Measurements from ENCODE around the gene KNSTRN.

KNSTRN gene

GRCh38 chr15:40421246-40422157 is 39.0 kb downstream of the KNSTRN start:
- no peak for TF ChIP-seq Cebpa-rat (IDR thresholded peaks at IDR 0.05)
- Histone ChIP-seq H3K36me3 (peaks cover 21 to 29% (median 26%) of the 10 kb centered on the region in 11 experiments), H3K4me3 (no peak overlapping the region), H4K20me1 (peaks cover 0 to 32% (median 11%) of the 10 kb centered on the region in 11 experiments; a peak in 10 of 22 replicates), H3K27me3 (no peaks in the 10 kb centered on the region), H3K9ac (peak overlapping the region in 2 of 11 experiments; percentile 38 to 41; a peak in 2 of 22 replicates), H3K4me1 (peaks cover 13 to 32% (median 20%) of the 10 kb centered on the region in 10 experiments), H3K9me3 (replicated peaks in 1 of 11) (no peaks in the 10 kb centered on the region), H3K4me2 (peak overlapping the region; percentile 56 to 85 (median 61)), H3K27ac (peak overlapping the region in 1 of 11 experiments; percentile 28; a peak in 1 of 22 replicates)

GRCh38 chr15:40424483-40425115 is 42.1 kb downstream of the KNSTRN start:
- 0 out of 22 replicates have a peak, but pooled peaks cover 0 to 4% (median 0%) of the 10 kb centered on the region in 11 experiments for H3K36me3 ChIP-seq
- no peak for TF ChIP-seq Cebpa-rat (IDR thresholded peaks at IDR 0.05)

GRCh38 chr15:40425681-40426080 is 43.2 kb downstream of the KNSTRN start:
- H3K9me3 ChIP-seq (replicated peaks in 1 of 11), result no peaks in the 10 kb centered on the region
- H3K4me1 ChIP-seq, result peaks cover 24 to 50% (median 43%) of the 10 kb centered on the region in 10 experiments
- no peak overlapping the region for H3K27ac ChIP-seq
- no peak overlapping the region for H3K4me3 ChIP-seq
- no peaks in the 10 kb centered on the region for H3K27me3 ChIP-seq
- H3K4me2 ChIP-seq, result no peak overlapping the region
- H3K36me3 ChIP-seq, result no peaks in the 10 kb centered on the region
- H4K20me1 ChIP-seq, result peaks cover 0 to 11% (median 8%) of the 10 kb centered on the region in 11 experiments; a peak in 9 of 22 replicates
- no peak overlapping the region for H3K9ac ChIP-seq
- TF ChIP-seq Cebpa-rat (IDR thresholded peaks at IDR 0.05), result no peak

More at GRCh38 chr15:40424483-40425115, 42.1 kb downstream of the KNSTRN start:
- H3K4me3 ChIP-seq, result no peak overlapping the region
- no peak overlapping the region for H3K4me2 ChIP-seq
- no peaks in the 10 kb centered on the region for H3K27me3 ChIP-seq
- H3K4me1 ChIP-seq, result peaks cover 26 to 58% (median 42%) of the 10 kb centered on the region in 10 experiments
- no peaks in the 10 kb centered on the region for H3K9me3 ChIP-seq (replicated peaks in 1 of 11)
- no peak overlapping the region for H3K9ac ChIP-seq
- no peak overlapping the region for H3K27ac ChIP-seq
- peaks cover 0 to 19% (median 8%) of the 10 kb centered on the region in 11 experiments; a peak in 9 of 22 replicates for H4K20me1 ChIP-seq

GRCh38 chr15:40427188-40427587 is 44.7 kb downstream of the KNSTRN start:
- H3K9me3 ChIP-seq (replicated peaks in 1 of 11), result no peaks in the 10 kb centered on the region

GRCh38 chr15:40428185-40428584 is 45.7 kb downstream of the KNSTRN start:
- TF ChIP-seq Cebpa-rat (IDR thresholded peaks at IDR 0.05), result no peak
- Histone ChIP-seq H3K4me3 (no peak overlapping the region), H3K27ac (no peak overlapping the region), H3K9me3 (replicated peaks in 1 of 11) (no peaks in the 10 kb centered on the region), H3K4me2 (peak overlapping the region in 8 of 11 experiments; percentile 60 to 87 (median 83); a peak in 14 of 22 replicates), H3K36me3 (no peaks in the 10 kb centered on the region), H4K20me1 (no peaks in the 10 kb centered on the region), H3K27me3 (no peaks in the 10 kb centered on the region), H3K9ac (peak overlapping the region in 3 of 11 experiments; percentile 9 to 29 (median 23); a peak in 2 of 22 replicates), H3K4me1 (peaks cover 13 to 40% (median 30%) of the 10 kb centered on the region in 10 experiments)

More at GRCh38 chr15:40427188-40427587, 44.7 kb downstream of the KNSTRN start:
- H3K4me3 ChIP-seq, result 0 out of 20 replicates have a peak overlapping the region, but pooled peaks of 1 of the 10 experiments have one; percentile 1
- H3K9ac ChIP-seq, result peak overlapping the region in 5 of 11 experiments; percentile 4 to 50 (median 19); a peak in 3 of 22 replicates
- TF ChIP-seq Cebpa-rat (IDR thresholded peaks at IDR 0.05), result no peak
- no peaks in the 10 kb centered on the region for H3K27me3 ChIP-seq
- H3K4me1 ChIP-seq, result peaks cover 13 to 36% (median 30%) of the 10 kb centered on the region in 10 experiments
- no peak overlapping the region for H3K27ac ChIP-seq
- peak overlapping the region; percentile 60 to 87 (median 82) for H3K4me2 ChIP-seq
- H4K20me1 ChIP-seq, result no peaks in the 10 kb centered on the region
- no peaks in the 10 kb centered on the region for H3K36me3 ChIP-seq

- Histone ChIP-seq H3K4me1 (peaks cover 13 to 40% (median 28%) of the 10 kb centered on the region in 10 experiments), H3K36me3 (no peaks in the 10 kb centered on the region), H3K4me2 (peak overlapping the region in 7 of 11 experiments; percentile 60 to 87 (median 82); a peak in 7 of 22 replicates), H3K9ac (peak overlapping the region in 1 of 11 experiments; percentile 29; a peak in 1 of 22 replicates), H3K4me3 (no peak overlapping the region), H3K27me3 (no peaks in the 10 kb centered on the region), H3K27ac (no peak overlapping the region), H3K9me3 (replicated peaks in 1 of 11) (no peaks in the 10 kb centered on the region), H4K20me1 (no peaks in the 10 kb centered on the region)
- no peak for TF ChIP-seq Cebpa-rat (IDR thresholded peaks at IDR 0.05)
These were observed 46.7 kb downstream of the KNSTRN start for GRCh38 chr15:40429068-40429710.

- H3K36me3 ChIP-seq, result no peaks in the 10 kb centered on the region
- peak overlapping the region in 1 of 11 experiments; percentile 9; a peak in 1 of 22 replicates for H3K4me2 ChIP-seq
- H3K4me3 ChIP-seq, result no peak overlapping the region
- H3K27me3 ChIP-seq, result peaks cover 0 to 3% (median 0%) of the 10 kb centered on the region in 11 experiments; a peak in 7 of 22 replicates
- H3K9ac ChIP-seq, result no peak overlapping the region
- no peaks in the 10 kb centered on the region for H3K9me3 ChIP-seq (replicated peaks in 1 of 11)
- TF ChIP-seq Cebpa-rat (IDR thresholded peaks at IDR 0.05), result no peak
- H4K20me1 ChIP-seq, result no peaks in the 10 kb centered on the region
- peaks cover 13 to 51% (median 39%) of the 10 kb centered on the region in 10 experiments for H3K4me1 ChIP-seq
- no peak overlapping the region for H3K27ac ChIP-seq
These were observed 47.8 kb downstream of the KNSTRN start for GRCh38 chr15:40430271-40430805.

GRCh38 chr15:40435023-40435709 is 52.6 kb downstream of the KNSTRN start:
- no peak overlapping the region for H3K27ac ChIP-seq
- TF ChIP-seq Cebpa-rat (IDR thresholded peaks at IDR 0.05), result no peak
- no peaks in the 10 kb centered on the region for H3K36me3 ChIP-seq
- peak overlapping the region in 1 of 11 experiments; percentile 71; a peak in 2 of 22 replicates for H3K9ac ChIP-seq
- H3K4me1 ChIP-seq, result peaks cover 31 to 66% (median 58%) of the 10 kb centered on the region in 10 experiments
- no peaks in the 10 kb centered on the region for H3K9me3 ChIP-seq (replicated peaks in 1 of 11)
- H3K27me3 ChIP-seq, result peaks cover 23 to 48% (median 34%) of the 10 kb centered on the region in 11 experiments; a peak in 20 of 22 replicates
- peak overlapping the region; percentile 92 to 99 (median 98) for H3K4me2 ChIP-seq
- H4K20me1 ChIP-seq, result no peaks in the 10 kb centered on the region
- peak overlapping the region in 6 of 10 experiments; percentile 56 to 73 (median 61); a peak in 8 of 20 replicates for H3K4me3 ChIP-seq
